NCI-H82 treated with DMSO at 0.1 percent for 48 hours (cell line): ENCODE measurements around the gene USP40.

Experiments used
- DNase-seq: peaks from one replicate; lab custom pipeline; 2025; ENCODE audit not compliant: unreplicated experiment; lab: John Stamatoyannopoulos, UW

USP40 gene

DNA sequence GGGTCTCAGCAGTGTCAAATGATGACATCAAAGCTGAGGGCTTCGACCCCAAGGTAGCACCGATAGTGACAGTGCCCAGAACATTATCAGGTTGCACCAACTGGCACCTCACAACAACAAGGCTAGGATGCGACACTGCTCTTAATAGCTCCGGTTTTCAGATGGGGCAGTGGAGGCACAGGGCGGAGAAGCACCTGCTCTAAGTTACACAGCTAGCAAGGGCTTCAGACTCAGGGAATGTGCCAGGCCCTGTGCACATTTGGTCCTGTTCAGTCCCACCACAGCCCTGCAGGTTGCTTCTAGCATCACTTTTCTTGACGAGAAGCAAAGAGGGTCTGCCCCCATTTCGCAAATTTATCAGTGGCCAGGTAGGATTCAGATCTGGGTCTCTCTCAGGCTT is 138.1 kb downstream of the USP40 start:
- no peak for DNase-seq

GRCh38 chr2:233428008-233428407 is 138.6 kb downstream of the USP40 start:
- DNase-seq: no peak

GRCh38 chr2:233426619-233427342 is 139.8 kb downstream of the USP40 start:
- no peak for DNase-seq
